IPS-18a (cell line): ENCODE results near the gene CCDC197.

Source experiments
- H3K27ac ChIP-seq: one replicate; pipeline ENCODE4 v1.5.1; 2013; ENCODE audit warnings: low read length
- H3K27me3 ChIP-seq: one replicate; pipeline ENCODE4 v1.6.1; 2013; ENCODE audit warnings: mild to moderate bottlenecking, low read length; ENCODE audit not compliant: control insufficient read depth, insufficient read depth
- H3K36me3 ChIP-seq: one replicate; pipeline ENCODE4 v1.6.1; 2013; ENCODE audit warnings: low read depth, low read length; ENCODE audit not compliant: control insufficient read depth
- H3K4me1 ChIP-seq: one replicate; pipeline ENCODE4 v1.6.1; 2013; ENCODE audit warnings: low read depth, low read length; ENCODE audit not compliant: control insufficient read depth
- H3K4me3 ChIP-seq: one replicate; pipeline ENCODE4 v1.5.1; 2013; ENCODE audit warnings: low read length
- H3K9ac ChIP-seq: one replicate; pipeline ENCODE4 v1.6.1; 2013; ENCODE audit warnings: mild to moderate bottlenecking, low read length, moderate library complexity
- H3K9me3 ChIP-seq: one replicate; pipeline ENCODE4 v1.6.1; 2013; ENCODE audit warnings: low read depth, low read length; ENCODE audit not compliant: control insufficient read depth

The CCDC197 gene

GRCh38 chr14:94010625-94011024 is 13.5 kb downstream of the CCDC197 start:
- Histone ChIP-seq H3K27me3 (no peaks in the 10 kb centered on the region), H3K4me3 (no peak overlapping the region), H3K27ac (no peak overlapping the region), H3K9me3 (no peaks in the 10 kb centered on the region), H3K4me1 (no peaks in the 10 kb centered on the region), H3K9ac (no peak overlapping the region), H3K36me3 (no peaks in the 10 kb centered on the region)

- Histone ChIP-seq H3K4me1 (no peaks in the 10 kb centered on the region), H3K9ac (no peak overlapping the region), H3K27me3 (no peaks in the 10 kb centered on the region), H3K9me3 (no peaks in the 10 kb centered on the region), H3K4me3 (no peak overlapping the region), H3K27ac (no peak overlapping the region), H3K36me3 (no peaks in the 10 kb centered on the region)
Observed at GRCh38 chr14:94011795-94012194, 14.7 kb downstream of the CCDC197 start.

- Histone ChIP-seq H3K9me3 (no peaks in the 10 kb centered on the region), H3K9ac (no peak overlapping the region), H3K27me3 (no peaks in the 10 kb centered on the region), H3K4me3 (no peak overlapping the region), H3K27ac (no peak overlapping the region), H3K36me3 (no peaks in the 10 kb centered on the region), H3K4me1 (no peaks in the 10 kb centered on the region)
Observed at GRCh38 chr14:94014382-94014781, 17.3 kb downstream of the CCDC197 start.

- H3K27me3 ChIP-seq: no peaks in the 10 kb centered on the region
- no peaks in the 10 kb centered on the region for H3K9me3 ChIP-seq
- H3K4me1 ChIP-seq: no peaks in the 10 kb centered on the region
Observed at GRCh38 chr14:94015223-94015622, 18.1 kb downstream of the CCDC197 start.

GRCh38 chr14:94016446-94016976 is 19.4 kb downstream of the CCDC197 start:
- Histone ChIP-seq H3K9me3 (no peaks in the 10 kb centered on the region), H3K27me3 (no peaks in the 10 kb centered on the region), H3K4me3 (no peak overlapping the region), H3K4me1 (peaks cover under 1% of the 10 kb centered on the region), H3K27ac (no peak overlapping the region), H3K9ac (no peak overlapping the region), H3K36me3 (no peaks in the 10 kb centered on the region)

More at GRCh38 chr14:94015223-94015622, 18.1 kb downstream of the CCDC197 start:
- Histone ChIP-seq H3K9ac (no peak overlapping the region), H3K27ac (no peak overlapping the region), H3K36me3 (no peaks in the 10 kb centered on the region), H3K4me3 (no peak overlapping the region)

GRCh38 chr14:94018308-94018707 is 21.2 kb downstream of the CCDC197 start:
- H3K9ac ChIP-seq: no peak overlapping the region
- no peaks in the 10 kb centered on the region for H3K9me3 ChIP-seq
- H3K36me3 ChIP-seq: no peaks in the 10 kb centered on the region
- H3K4me1 ChIP-seq: peaks cover 17% of the 10 kb centered on the region
- no peaks in the 10 kb centered on the region for H3K27me3 ChIP-seq
- no peak overlapping the region for H3K27ac ChIP-seq
- H3K4me3 ChIP-seq: no peak overlapping the region

GRCh38 chr14:94019329-94019728 is 22.2 kb downstream of the CCDC197 start:
- H3K9ac ChIP-seq: no peak overlapping the region

GRCh38 chr14:94020267-94020666 is 23.2 kb downstream of the CCDC197 start:
- H3K27ac ChIP-seq: no peak overlapping the region
- no peak overlapping the region for H3K9ac ChIP-seq
- peaks cover 17% of the 10 kb centered on the region for H3K4me1 ChIP-seq
- H3K36me3 ChIP-seq: no peaks in the 10 kb centered on the region
- H3K9me3 ChIP-seq: no peaks in the 10 kb centered on the region
- H3K4me3 ChIP-seq: no peak overlapping the region
- H3K27me3 ChIP-seq: no peaks in the 10 kb centered on the region

More at GRCh38 chr14:94019329-94019728, 22.2 kb downstream of the CCDC197 start:
- Histone ChIP-seq H3K27me3 (no peaks in the 10 kb centered on the region), H3K4me3 (no peak overlapping the region), H3K4me1 (peaks cover 17% of the 10 kb centered on the region), H3K27ac (no peak overlapping the region), H3K9me3 (no peaks in the 10 kb centered on the region), H3K36me3 (no peaks in the 10 kb centered on the region)

GRCh38 chr14:94021001-94021400 is 23.9 kb downstream of the CCDC197 start:
- no peaks in the 10 kb centered on the region for H3K9me3 ChIP-seq
- no peaks in the 10 kb centered on the region for H3K36me3 ChIP-seq
- H3K27me3 ChIP-seq: no peaks in the 10 kb centered on the region
- no peak overlapping the region for H3K9ac ChIP-seq
- H3K4me3 ChIP-seq: no peak overlapping the region
- H3K4me1 ChIP-seq: peaks cover 17% of the 10 kb centered on the region
- H3K27ac ChIP-seq: no peak overlapping the region

GRCh38 chr14:94021416-94022157 is 24.5 kb downstream of the CCDC197 start:
- Histone ChIP-seq H3K27me3 (no peaks in the 10 kb centered on the region), H3K9ac (no peak overlapping the region), H3K9me3 (no peaks in the 10 kb centered on the region), H3K36me3 (no peaks in the 10 kb centered on the region), H3K4me3 (no peak overlapping the region), H3K27ac (no peak overlapping the region), H3K4me1 (peaks cover 17% of the 10 kb centered on the region)

- Histone ChIP-seq H3K9ac (no peak overlapping the region), H3K4me1 (peaks cover 17% of the 10 kb centered on the region), H3K27ac (no peak overlapping the region), H3K4me3 (no peak overlapping the region), H3K9me3 (no peaks in the 10 kb centered on the region), H3K36me3 (no peaks in the 10 kb centered on the region), H3K27me3 (no peaks in the 10 kb centered on the region)
Observed at GRCh38 chr14:94022532-94023411, 25.7 kb downstream of the CCDC197 start.
